ENCODE data around the gene CGNL1.

DNA sequence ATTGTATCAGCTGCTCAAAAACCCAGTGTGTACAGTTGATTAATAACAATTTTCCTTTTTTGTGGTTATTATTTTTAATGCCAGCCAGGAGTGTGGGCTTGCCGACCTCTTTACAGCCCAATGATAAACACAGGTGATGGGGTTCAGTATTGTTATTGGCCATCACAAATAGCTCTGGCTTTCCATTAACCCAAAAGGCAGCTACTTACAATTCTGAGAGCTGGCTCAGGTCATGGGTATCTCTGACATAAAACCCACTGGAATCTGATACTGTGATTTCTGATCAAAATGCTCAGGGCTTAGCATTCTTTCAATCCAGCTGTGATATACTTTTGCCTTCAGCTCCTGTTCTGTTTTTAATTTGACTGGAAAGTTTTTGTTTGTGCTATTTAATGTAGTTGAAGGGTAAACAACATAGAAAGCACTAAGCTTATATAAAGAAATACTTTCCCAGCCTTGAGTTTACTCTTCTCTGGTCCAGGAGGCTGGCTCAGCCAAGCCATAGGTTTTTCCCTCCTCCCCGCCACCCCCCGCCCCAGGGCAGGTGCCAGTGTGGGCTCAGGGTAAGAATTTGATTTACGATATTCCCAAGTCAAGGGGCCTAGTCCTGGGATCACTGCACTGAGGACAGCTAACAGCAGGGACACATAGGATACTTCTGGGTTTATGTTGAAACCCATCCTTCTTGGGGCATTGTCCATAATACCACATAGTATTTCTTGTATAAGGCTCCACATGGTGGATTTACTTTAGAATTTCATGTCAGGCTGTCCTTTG, 161.4 kb downstream of the CGNL1 start:
- TF ChIP-seq CTCF (tag by site-specific recombination; IDR thresholded peaks at IDR 0.05) (no peak), YY1 (tag by site-specific recombination; IDR thresholded peaks at IDR 0.05) (no peak), ZBTB44 (tag by site-specific recombination; IDR thresholded peaks at IDR 0.05) (no peak), ZNF10 (tag by site-specific recombination; IDR thresholded peaks at IDR 0.05) (no peak), ZNF350 (tag by site-specific recombination; IDR thresholded peaks at IDR 0.05) (no peak), ZNF777 (tag by site-specific recombination; IDR thresholded peaks at IDR 0.05; ENCODE audit: borderline replicate concordance) (no peak), ZNF2 (tag by site-specific recombination; IDR thresholded peaks at IDR 0.05) (no peak)
